Mesendoderm (in vitro differentiated cells): Measurements from ENCODE around the gene FOLH1. TPM values are rescaled to one million over a fixed set of nuclear protein-coding genes. Genes with fewer than 3 reads are reported as not detected.
"Not testable (repeated sequence)": the region's sequence is repeated elsewhere in the genome, so short reads cannot be mapped to it uniquely, and the experiment has no call there.

Source experiments
- DNase-seq: peaks from one replicate; pipeline ENCODE4 v3.0.0; 2013
- H2AK5ac ChIP-seq: 2 replicates; pipeline ENCODE4 v1.6.1; 2013; ENCODE audit warnings: low read length, inconsistent platforms
- H2BK120ac ChIP-seq: 2 replicates; pipeline ENCODE4 v1.6.1; 2013; ENCODE audit warnings: low read depth, mild to moderate bottlenecking, low read length, moderate library complexity, mixed read lengths
- H2BK15ac ChIP-seq: replicated peaks from 2 replicates; pipeline ENCODE4 v1.6.1; 2013; ENCODE audit warnings: low read depth, mild to moderate bottlenecking, moderate library complexity
- H2BK5ac ChIP-seq: 2 replicates; pipeline ENCODE4 v1.6.1; 2013; ENCODE audit warnings: low read length, inconsistent platforms
- H3K18ac ChIP-seq: 2 replicates; pipeline ENCODE4 v1.6.1; 2013; ENCODE audit warnings: mild to moderate bottlenecking, low read length, mixed read lengths
- H3K23ac ChIP-seq: one replicate; pipeline ENCODE4 v1.6.1; 2013; ENCODE audit warnings: low read length
- H3K27ac ChIP-seq: 2 replicates; pipeline ENCODE4 v1.5.1; 2013; ENCODE audit warnings: low read depth, mild to moderate bottlenecking, inconsistent platforms, low read length, moderate library complexity
- H3K27me3 ChIP-seq: 2 replicates; pipeline ENCODE4 v1.6.1; 2013; ENCODE audit warnings: low read length, control low read depth, mild to moderate bottlenecking, inconsistent platforms; ENCODE audit not compliant: insufficient read depth, poor library complexity
- H3K36me3 ChIP-seq: 2 replicates; pipeline ENCODE4 v1.6.1; 2013; ENCODE audit warnings: low read length, inconsistent platforms; ENCODE audit not compliant: control insufficient read depth, insufficient read depth
- H3K4ac ChIP-seq: one replicate; pipeline ENCODE4 v1.6.1; 2013; ENCODE audit warnings: low read depth, mild to moderate bottlenecking, low read length, moderate library complexity
- H3K4me1 ChIP-seq: 2 replicates; pipeline ENCODE4 v1.6.1; 2013; ENCODE audit warnings: low read depth, low read length, inconsistent platforms; ENCODE audit not compliant: control insufficient read depth
- H3K4me2 ChIP-seq: 2 replicates; pipeline ENCODE4 v1.6.1; 2013; ENCODE audit warnings: low read length
- H3K4me3 ChIP-seq: 2 replicates; pipeline ENCODE4 v1.5.1; 2013; ENCODE audit warnings: mild to moderate bottlenecking, low read length
- H3K56ac ChIP-seq: one replicate; pipeline ENCODE4 v1.6.1; 2013; ENCODE audit warnings: low read length
- H3K79me1 ChIP-seq: 2 replicates; pipeline ENCODE4 v1.6.1; 2013; ENCODE audit warnings: low read length, inconsistent platforms
- H3K79me2 ChIP-seq: 2 replicates; pipeline ENCODE4 v1.6.1; 2013; ENCODE audit warnings: mild to moderate bottlenecking, low read length; ENCODE audit not compliant: control insufficient read depth, insufficient read depth
- H3K9ac ChIP-seq: 2 replicates; pipeline ENCODE4 v1.6.1; 2013; ENCODE audit warnings: low read length, inconsistent platforms
- H4K5ac ChIP-seq: one replicate; pipeline ENCODE4 v1.6.1; 2013; ENCODE audit warnings: low read length
- H4K8ac ChIP-seq: one replicate; pipeline ENCODE4 v1.6.1; 2013; ENCODE audit warnings: low read depth, mild to moderate bottlenecking, control low read depth, low read length, moderate library complexity
- WGBS: extraction: QIAGEN DNeasy Blood & Tissue Kit; methylation state at CpG from one replicate; pipeline ENCODE4 v1.1.7; 2013; ENCODE audit warnings: low lambda C conversion rate, missing lambda C conversion rate; ENCODE audit not compliant: insufficient coverage; ENCODE audit errors: extremely low coverage; 5-methylcytosine and 5-hydroxymethylcytosine counted together
- polyA plus RNA-seq, 2 experiments: library from polyadenylated mRNA; stranded (reverse); fragments of 200-250 nt; gene quantifications; one replicate each; pipeline ENCODE4 v1.2.3, GENCODE V29; 2013

FOLH1 gene
- polyA plus RNA-seq (2013, experiment 1 of 2) = 0.17 TPM
- polyA plus RNA-seq (2013, experiment 2 of 2) = 0.11 TPM

- Histone ChIP-seq H3K79me2 (no peaks in the 10 kb centered on the region), H4K8ac (no peak within 1 kb of the TSS), H3K79me1 (no peaks in the 10 kb centered on the region), H3K27me3 (no peaks in the 10 kb centered on the region), H2BK15ac (no peak within 1 kb of the TSS), H3K4me3 (no peak within 1 kb of the TSS), H3K23ac (no peak within 1 kb of the TSS), H4K5ac (no peak within 1 kb of the TSS), H3K9ac (peak within 1 kb of the TSS; percentile 41), H3K4me2 (peak within 1 kb of the TSS; percentile 50), H3K36me3 (no peaks in the 10 kb centered on the region), H2BK5ac (no peak within 1 kb of the TSS), H2BK120ac (no peak within 1 kb of the TSS), H3K18ac (no peak within 1 kb of the TSS), H3K4ac (no peak within 1 kb of the TSS), H3K4me1 (no peaks in the 10 kb centered on the region), H3K56ac (peak within 1 kb of the TSS; percentile 31), H3K27ac (no peak within 1 kb of the TSS), H2AK5ac (no peak within 1 kb of the TSS)
- WGBS = no CpG with 5 or more reads among the region's 48 CpGs
- peak; percentile 66 for DNase-seq
Measured at GRCh38 chr11:49208006-49208721, at the start of gene FOLH1. Gene FOLH1, minus strand, starts transcription at chr11:49208602. Its CDS starts 193 bp downstream, at chr11:49208409.

GRCh38 chr11:49255148-49255547, 46.7 kb upstream of the FOLH1 start:
- DNase-seq, H2BK15ac ChIP-seq, H3K18ac ChIP-seq, H3K4ac ChIP-seq, H4K8ac ChIP-seq, H3K4me1 ChIP-seq, H3K27ac ChIP-seq, H3K23ac ChIP-seq, H3K79me2 ChIP-seq, H3K56ac ChIP-seq, H4K5ac ChIP-seq, H2BK120ac ChIP-seq, H3K4me3 ChIP-seq, H3K9ac ChIP-seq, H2BK5ac ChIP-seq, H3K27me3 ChIP-seq, H3K79me1 ChIP-seq, H2AK5ac ChIP-seq, H3K4me2 ChIP-seq, H3K36me3 ChIP-seq: not testable (repeated sequence)
- WGBS = no CpG with 5 or more reads among the region's 2 CpGs

- not testable (repeated sequence) for H3K79me1 ChIP-seq, H3K4me1 ChIP-seq, H2BK120ac ChIP-seq, H3K36me3 ChIP-seq, H3K9ac ChIP-seq, H3K79me2 ChIP-seq, H3K23ac ChIP-seq, H3K56ac ChIP-seq, H3K27me3 ChIP-seq, H2BK5ac ChIP-seq, H4K5ac ChIP-seq, H2AK5ac ChIP-seq, H3K18ac ChIP-seq, H4K8ac ChIP-seq, H3K4me2 ChIP-seq, DNase-seq, H2BK15ac ChIP-seq, H3K4ac ChIP-seq, H3K27ac ChIP-seq, H3K4me3 ChIP-seq
- no CpG with 5 or more reads among the region's 5 CpGs for WGBS
Measured at GRCh38 chr11:49251212-49251611, 42.8 kb upstream of the FOLH1 start.

- not testable (repeated sequence) for H3K9ac ChIP-seq
Measured at GRCh38 chr11:49250398-49251115, 42.2 kb upstream of the FOLH1 start.

GRCh38 chr11:49249363-49249762, 41.0 kb upstream of the FOLH1 start:
- not testable (repeated sequence) for H3K56ac ChIP-seq, H3K79me1 ChIP-seq, H3K79me2 ChIP-seq, H3K23ac ChIP-seq, H3K27me3 ChIP-seq, H3K18ac ChIP-seq, H4K5ac ChIP-seq, H3K36me3 ChIP-seq, H3K9ac ChIP-seq, H2AK5ac ChIP-seq, H3K27ac ChIP-seq, H3K4me3 ChIP-seq, DNase-seq, H3K4me2 ChIP-seq, H4K8ac ChIP-seq, H2BK5ac ChIP-seq, H3K4ac ChIP-seq, H2BK15ac ChIP-seq, H3K4me1 ChIP-seq, H2BK120ac ChIP-seq
- no CpG with 5 or more reads among the region's 3 CpGs for WGBS

More at GRCh38 chr11:49250398-49251115, 42.2 kb upstream of the FOLH1 start:
- not testable (repeated sequence) for H2BK5ac ChIP-seq, H3K36me3 ChIP-seq, H3K23ac ChIP-seq, H4K8ac ChIP-seq, H3K4ac ChIP-seq, H3K4me1 ChIP-seq, H2BK120ac ChIP-seq, H3K79me2 ChIP-seq, H3K27me3 ChIP-seq, H3K18ac ChIP-seq, H3K79me1 ChIP-seq, H4K5ac ChIP-seq, H2BK15ac ChIP-seq, H3K27ac ChIP-seq, H3K56ac ChIP-seq, H2AK5ac ChIP-seq, H3K4me2 ChIP-seq, H3K4me3 ChIP-seq
- no CpG with 5 or more reads among the region's 5 CpGs for WGBS
- DNase-seq = peak; percentile 80
